ENCODE measurements around the gene CHST11. TPM values are rescaled to one million over a fixed set of nuclear protein-coding genes. Genes with fewer than 3 reads are reported as not detected.

Gene CHST11
- total RNA-seq, 1 experiment from 2014 or later, result 6.7 TPM

- Mint-ChIP-seq H3K27me3 (ENCODE audit: low read depth) (no peaks in the 10 kb centered on the region), H3K36me3 (ENCODE audit: insufficient read depth in 1 of 3, low read depth in 3 of 3) (no peaks in the 10 kb centered on the region), H3K27ac (no peak overlapping the region), H3K4me3 (no peak overlapping the region), H3K4me1 (no peaks in the 10 kb centered on the region), H3K9me3 (no peaks in the 10 kb centered on the region)
- H2BK20ac ChIP-seq (ENCODE audit: low read depth, low read length, poor library complexity, severe bottlenecking), result no peak overlapping the region
- no peak for TF ChIP-seq CTCF (conservative IDR thresholded peaks at IDR 0.05)
- H2AFZ ChIP-seq (ENCODE audit: low read length), result no peak overlapping the region
- H3K27ac ChIP-seq (ENCODE audit: insufficient read length, low read depth, low read length), result no peak overlapping the region
- no peak overlapping the region for H4K8ac ChIP-seq (replicated peaks; ENCODE audit: insufficient read length, low read depth, low read length)
- peaks cover 11% of the 10 kb centered on the region for H3K9me3 ChIP-seq (ENCODE audit: control insufficient read depth, low read depth, low read length)
- H3K14ac ChIP-seq (ENCODE audit: insufficient read depth, low read length), result no peak overlapping the region
- H2BK15ac ChIP-seq (ENCODE audit: low read depth, low read length), result no peak overlapping the region
- DNase-seq, result no peak
- no peaks in the 10 kb centered on the region for H3K79me1 ChIP-seq (ENCODE audit: insufficient read depth, low read depth, low read length, poor library complexity, severe bottlenecking)
- no peaks in the 10 kb centered on the region for H3K27me3 ChIP-seq (ENCODE audit: insufficient read depth, low read length)
- WGBS (ENCODE audit: extremely low coverage, insufficient read length, low lambda C conversion rate), result no CpG with 5 or more reads among the region's 3 CpGs
- no peak overlapping the region for H2BK12ac ChIP-seq (ENCODE audit: insufficient read length, low read depth, low read length)
- no peak overlapping the region for H3K9ac ChIP-seq (ENCODE audit: extremely low read depth, insufficient read length, low read length)
- no peak overlapping the region for H2AK5ac ChIP-seq (ENCODE audit: insufficient read length, low read length)
- H2BK5ac ChIP-seq (ENCODE audit: insufficient read length, low read length), result no peak overlapping the region
- H3K56ac ChIP-seq (ENCODE audit: insufficient read length, low read depth, low read length), result no peak overlapping the region
- no peak overlapping the region for H3K18ac ChIP-seq (ENCODE audit: insufficient read length, low read depth, low read length)
- H3K4me1 ChIP-seq (ENCODE audit: insufficient read depth, low read length), result no peaks in the 10 kb centered on the region
- no peak overlapping the region for H4K5ac ChIP-seq (ENCODE audit: insufficient read length, low read depth, low read length)
- H4K20me1 ChIP-seq (ENCODE audit: control insufficient read depth, insufficient read depth, insufficient read length), result no peaks in the 10 kb centered on the region
- H3T11ph ChIP-seq (ENCODE audit: low read length), result no peak overlapping the region
- H3K4ac ChIP-seq (ENCODE audit: low read depth, low read length), result no peak overlapping the region
- no peak overlapping the region for H3K4me2 ChIP-seq (ENCODE audit: insufficient read depth, insufficient read length, low read length)
- no peaks in the 10 kb centered on the region for H3K23me2 ChIP-seq (ENCODE audit: insufficient read length, low read depth, low read length, poor library complexity, severe bottlenecking)
- H3K23ac ChIP-seq (ENCODE audit: insufficient read length, low read depth, low read length), result no peak overlapping the region
- H4K91ac ChIP-seq (ENCODE audit: insufficient read length, low read depth, low read length), result no peak overlapping the region
- H2BK120ac ChIP-seq (ENCODE audit: low read depth, low read length, poor library complexity, severe bottlenecking), result no peak overlapping the region
- H3K79me2 ChIP-seq (ENCODE audit: insufficient read depth, low read length), result no peaks in the 10 kb centered on the region
Measured at GRCh38 chr12:104802208-104802607, 345.5 kb downstream of the CHST11 start.
